ENCODE data around the gene TEK.

TEK gene

GRCh38 chr9:27260789-27261516 is 151.9 kb downstream of the TEK start:
- no peaks in the 10 kb centered on the region for H3K9me3 ChIP-seq (ENCODE audit: control insufficient read depth in 1 of 2, low read length in 2 of 2)
- H3K36me3 ChIP-seq (ENCODE audit: control insufficient read depth in 1 of 2, insufficient read depth in 2 of 2, low read length in 2 of 2) = no peaks in the 10 kb centered on the region
- no peaks in the 10 kb centered on the region for H3K27me3 ChIP-seq (ENCODE audit: control insufficient read depth in 1 of 2, insufficient read depth in 2 of 2, low read length in 2 of 2)
- H3K4me1 ChIP-seq (ENCODE audit: control insufficient read depth in 1 of 2, insufficient read depth in 2 of 2, low read length in 2 of 2) = no peaks in the 10 kb centered on the region
- no peak overlapping the region for H3K27ac ChIP-seq (ENCODE audit: low read depth, low read length)
- H3K9ac ChIP-seq (ENCODE audit: low read depth in 1 of 2, low read length in 2 of 2) = no peak overlapping the region
- no peak overlapping the region for H3K4me3 ChIP-seq (ENCODE audit: low read depth in 1 of 2, low read length in 2 of 2)

DNA sequence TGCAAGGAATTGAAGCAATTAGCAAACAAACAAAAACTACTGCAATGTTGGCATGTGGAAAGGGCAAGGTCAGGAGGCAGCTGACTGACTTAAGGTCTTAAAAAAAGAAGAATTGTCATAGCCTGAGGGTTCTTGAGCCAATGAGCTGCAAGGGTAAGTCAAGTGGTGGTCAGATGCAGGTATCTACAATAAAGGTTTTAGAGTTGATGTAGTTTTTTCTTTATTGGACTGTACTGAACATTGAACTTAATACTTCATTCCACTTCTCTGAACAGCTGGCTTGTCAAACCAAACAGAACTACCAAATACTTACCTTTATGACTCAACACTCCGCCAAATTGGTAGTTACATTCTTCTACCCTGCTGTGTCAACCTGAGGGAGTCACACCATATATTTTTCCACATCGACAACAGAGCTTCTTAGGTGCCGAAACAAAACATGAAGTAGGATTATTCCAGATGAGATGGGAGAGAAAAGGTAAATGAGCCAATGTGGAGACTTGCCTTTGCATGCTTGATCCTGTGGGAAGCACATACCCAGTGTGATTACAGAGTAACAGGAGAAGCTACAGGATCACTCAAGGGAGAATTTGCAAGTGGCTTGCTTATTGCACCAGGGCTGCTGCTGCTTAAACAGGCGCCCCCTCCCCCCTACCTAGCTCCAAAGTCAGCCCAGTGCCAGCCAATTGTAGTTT is 152.6 kb downstream of the TEK start:
- H3K36me3 ChIP-seq (ENCODE audit: control insufficient read depth in 1 of 2, insufficient read depth in 2 of 2, low read length in 2 of 2) = no peaks in the 10 kb centered on the region
- no peaks in the 10 kb centered on the region for H3K4me1 ChIP-seq (ENCODE audit: control insufficient read depth in 1 of 2, insufficient read depth in 2 of 2, low read length in 2 of 2)
- H3K9ac ChIP-seq (ENCODE audit: low read depth in 1 of 2, low read length in 2 of 2) = no peak overlapping the region
- H3K9me3 ChIP-seq (ENCODE audit: control insufficient read depth in 1 of 2, low read length in 2 of 2) = no peaks in the 10 kb centered on the region
- no peaks in the 10 kb centered on the region for H3K27me3 ChIP-seq (ENCODE audit: control insufficient read depth in 1 of 2, insufficient read depth in 2 of 2, low read length in 2 of 2)
- no peak overlapping the region for H3K4me3 ChIP-seq (ENCODE audit: low read depth in 1 of 2, low read length in 2 of 2)
- no peak overlapping the region for H3K27ac ChIP-seq (ENCODE audit: low read depth, low read length)

- Histone ChIP-seq H3K9ac (ENCODE audit: low read depth in 1 of 2, low read length in 2 of 2) (no peak overlapping the region), H3K27me3 (ENCODE audit: control insufficient read depth in 1 of 2, insufficient read depth in 2 of 2, low read length in 2 of 2) (no peaks in the 10 kb centered on the region), H3K9me3 (ENCODE audit: control insufficient read depth in 1 of 2, low read length in 2 of 2) (no peaks in the 10 kb centered on the region), H3K4me1 (ENCODE audit: control insufficient read depth in 1 of 2, insufficient read depth in 2 of 2, low read length in 2 of 2) (no peaks in the 10 kb centered on the region), H3K4me3 (ENCODE audit: low read depth in 1 of 2, low read length in 2 of 2) (no peak overlapping the region), H3K36me3 (ENCODE audit: control insufficient read depth in 1 of 2, insufficient read depth in 2 of 2, low read length in 2 of 2) (no peaks in the 10 kb centered on the region), H3K27ac (ENCODE audit: low read depth, low read length) (no peak overlapping the region)
Measured at GRCh38 chr9:27272103-27272502, 163.1 kb downstream of the TEK start.

GRCh38 chr9:27273186-27273585 is 164.2 kb downstream of the TEK start:
- Histone ChIP-seq H3K9ac (ENCODE audit: low read depth in 1 of 2, low read length in 2 of 2) (no peak overlapping the region), H3K4me1 (ENCODE audit: control insufficient read depth in 1 of 2, insufficient read depth in 2 of 2, low read length in 2 of 2) (no peaks in the 10 kb centered on the region), H3K36me3 (ENCODE audit: control insufficient read depth in 1 of 2, insufficient read depth in 2 of 2, low read length in 2 of 2) (no peaks in the 10 kb centered on the region), H3K27me3 (ENCODE audit: control insufficient read depth in 1 of 2, insufficient read depth in 2 of 2, low read length in 2 of 2) (no peaks in the 10 kb centered on the region), H3K27ac (ENCODE audit: low read depth, low read length) (no peak overlapping the region), H3K4me3 (ENCODE audit: low read depth in 1 of 2, low read length in 2 of 2) (no peak overlapping the region), H3K9me3 (ENCODE audit: control insufficient read depth in 1 of 2, low read length in 2 of 2) (no peaks in the 10 kb centered on the region)

GRCh38 chr9:27276193-27277030 is 167.4 kb downstream of the TEK start:
- no peak overlapping the region for H3K9ac ChIP-seq (ENCODE audit: low read depth in 1 of 2, low read length in 2 of 2)
- H3K4me1 ChIP-seq (ENCODE audit: control insufficient read depth in 1 of 2, insufficient read depth in 2 of 2, low read length in 2 of 2) = peaks cover 11% of the 10 kb centered on the region in 2 donors
- H3K4me3 ChIP-seq (ENCODE audit: low read depth in 1 of 2, low read length in 2 of 2) = no peak overlapping the region
- no peaks in the 10 kb centered on the region for H3K36me3 ChIP-seq (ENCODE audit: control insufficient read depth in 1 of 2, insufficient read depth in 2 of 2, low read length in 2 of 2)
- H3K27ac ChIP-seq (ENCODE audit: low read depth, low read length) = no peak overlapping the region
- no peaks in the 10 kb centered on the region for H3K27me3 ChIP-seq (ENCODE audit: control insufficient read depth in 1 of 2, insufficient read depth in 2 of 2, low read length in 2 of 2)
- H3K9me3 ChIP-seq (ENCODE audit: control insufficient read depth in 1 of 2, low read length in 2 of 2) = no peaks in the 10 kb centered on the region

- Histone ChIP-seq H3K27ac (ENCODE audit: low read depth, low read length) (no peak overlapping the region), H3K27me3 (ENCODE audit: control insufficient read depth in 1 of 2, insufficient read depth in 2 of 2, low read length in 2 of 2) (no peaks in the 10 kb centered on the region), H3K36me3 (ENCODE audit: control insufficient read depth in 1 of 2, insufficient read depth in 2 of 2, low read length in 2 of 2) (no peaks in the 10 kb centered on the region)
Measured at GRCh38 chr9:27278374-27278773, 169.3 kb downstream of the TEK start.

DNA sequence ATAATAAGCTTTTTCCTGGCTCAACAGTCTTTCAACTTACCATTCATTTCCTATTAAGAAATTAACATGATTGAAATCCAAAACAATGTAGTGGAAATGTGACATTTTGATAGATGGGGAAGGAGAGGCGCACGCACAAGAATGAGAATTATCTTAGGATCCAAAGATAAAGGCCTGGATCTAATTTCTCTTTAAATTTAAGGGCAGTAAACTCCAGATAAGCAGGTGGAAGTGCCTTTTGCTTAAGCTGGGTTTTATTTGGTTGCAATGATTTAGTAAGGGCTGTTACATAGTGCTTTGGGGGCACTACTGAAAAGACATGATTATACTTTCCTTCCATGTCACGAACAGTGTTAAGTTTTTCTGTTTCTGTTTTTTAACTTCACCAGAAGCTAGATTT is 170.6 kb downstream of the TEK start:
- Histone ChIP-seq H3K27me3 (ENCODE audit: control insufficient read depth in 1 of 2, insufficient read depth in 2 of 2, low read length in 2 of 2) (no peaks in the 10 kb centered on the region), H3K4me3 (ENCODE audit: low read depth in 1 of 2, low read length in 2 of 2) (no peak overlapping the region), H3K27ac (ENCODE audit: low read depth, low read length) (no peak overlapping the region), H3K9ac (ENCODE audit: low read depth in 1 of 2, low read length in 2 of 2) (no peak overlapping the region), H3K4me1 (ENCODE audit: control insufficient read depth in 1 of 2, insufficient read depth in 2 of 2, low read length in 2 of 2) (peaks cover 13 to 24% of the 10 kb centered on the region in 2 donors), H3K9me3 (ENCODE audit: control insufficient read depth in 1 of 2, low read length in 2 of 2) (no peaks in the 10 kb centered on the region), H3K36me3 (ENCODE audit: control insufficient read depth in 1 of 2, insufficient read depth in 2 of 2, low read length in 2 of 2) (no peaks in the 10 kb centered on the region)

More at GRCh38 chr9:27278374-27278773, 169.3 kb downstream of the TEK start:
- no peak overlapping the region for H3K4me3 ChIP-seq (ENCODE audit: low read depth in 1 of 2, low read length in 2 of 2)
- peaks cover 13 to 24% of the 10 kb centered on the region in 2 donors for H3K4me1 ChIP-seq (ENCODE audit: control insufficient read depth in 1 of 2, insufficient read depth in 2 of 2, low read length in 2 of 2)
- H3K9me3 ChIP-seq (ENCODE audit: control insufficient read depth in 1 of 2, low read length in 2 of 2) = no peaks in the 10 kb centered on the region
- no peak overlapping the region for H3K9ac ChIP-seq (ENCODE audit: low read depth in 1 of 2, low read length in 2 of 2)
